Tibial artery (tissue), 4 donors: Measurements from ENCODE around the gene PKN2.

Source experiments
- DNase-seq, 2 donors: peaks; one replicate each; pipeline ENCODE4 v3.0.0-alpha.2; 2019
- H3K27ac ChIP-seq, 2 donors: fragments of 200-600 bp; sonication (generic) in 1 of 2; 1 replicate in 1 of 2; 2 replicates in 1 of 2; pipeline ENCODE4 v1.5.1; 2018 to 2019; ENCODE audit warnings: mild to moderate bottlenecking in 1 of 2
- H3K27me3 ChIP-seq, 2 donors: fragments of 200-600 bp; sonication (generic) in 1 of 2; one replicate each; pipeline versions ENCODE4 v1.5.1 to v1.6.0; 2016 to 2019
- H3K36me3 ChIP-seq, 3 donors: fragments of 200-600 bp; sonication (generic) in 2 of 3; one replicate each; pipeline ENCODE4 v1.5.1; 2016 to 2019; ENCODE audit warnings: mild to moderate bottlenecking in 2 of 3
- H3K4me1 ChIP-seq, 4 donors: fragments of 200-600 bp; sonication (generic) in 2 of 4; 1 replicate in 3 of 4; 2 replicates in 1 of 4; pipeline ENCODE4 v1.5.1; 2016 to 2019
- H3K4me3 ChIP-seq, 2 donors: fragments of 200-600 bp; sonication (generic) in 1 of 2; 1 replicate in 1 of 2; 2 replicates in 1 of 2; pipeline ENCODE4 v1.5.1; 2018 to 2019; ENCODE audit warnings: mild to moderate bottlenecking in 2 of 2
- H3K9me3 ChIP-seq, 3 donors: fragments of 200-600 bp; sonication (generic) in 1 of 3; one replicate each; pipeline ENCODE4 v1.5.1; 2016 to 2019
- intact Hi-C: fragments of 100-400 bp; cut with DNase I; formaldehyde crosslinking; loops from one replicate; pipeline ENCODE4 v1.15.0; 2023; ENCODE audit warnings: low total_unique reads
- TF ChIP-seq, protein P1 (sequence below), 2 experiments: fragments of 200-600 bp in 1 of 2; fragments of 450-650 bp in 1 of 2; IDR thresholded peaks; one replicate each; pipeline ENCODE4 v1.5.1; 2017 to 2019; ENCODE audit warnings: antibody characterized with exemption in 2 of 2, mild to moderate bottlenecking in 1 of 2, moderate library complexity in 1 of 2

PKN2 gene

GRCh38 chr1:88731475-88732269 lies 47.6 kb downstream of the PKN2 start:
- TF ChIP-seq, protein P1, sequence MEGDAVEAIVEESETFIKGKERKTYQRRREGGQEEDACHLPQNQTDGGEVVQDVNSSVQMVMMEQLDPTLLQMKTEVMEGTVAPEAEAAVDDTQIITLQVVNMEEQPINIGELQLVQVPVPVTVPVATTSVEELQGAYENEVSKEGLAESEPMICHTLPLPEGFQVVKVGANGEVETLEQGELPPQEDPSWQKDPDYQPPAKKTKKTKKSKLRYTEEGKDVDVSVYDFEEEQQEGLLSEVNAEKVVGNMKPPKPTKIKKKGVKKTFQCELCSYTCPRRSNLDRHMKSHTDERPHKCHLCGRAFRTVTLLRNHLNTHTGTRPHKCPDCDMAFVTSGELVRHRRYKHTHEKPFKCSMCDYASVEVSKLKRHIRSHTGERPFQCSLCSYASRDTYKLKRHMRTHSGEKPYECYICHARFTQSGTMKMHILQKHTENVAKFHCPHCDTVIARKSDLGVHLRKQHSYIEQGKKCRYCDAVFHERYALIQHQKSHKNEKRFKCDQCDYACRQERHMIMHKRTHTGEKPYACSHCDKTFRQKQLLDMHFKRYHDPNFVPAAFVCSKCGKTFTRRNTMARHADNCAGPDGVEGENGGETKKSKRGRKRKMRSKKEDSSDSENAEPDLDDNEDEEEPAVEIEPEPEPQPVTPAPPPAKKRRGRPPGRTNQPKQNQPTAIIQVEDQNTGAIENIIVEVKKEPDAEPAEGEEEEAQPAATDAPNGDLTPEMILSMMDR (IDR thresholded peaks at IDR 0.05) = no peak
- Histone ChIP-seq H3K36me3 (no peaks in the 10 kb centered on the region), H3K27me3 (no peaks in the 10 kb centered on the region), H3K4me1 (peaks cover 0 to 35% (median 15%) of the 10 kb centered on the region in 4 donors), H3K4me3 (peak overlapping the region in 1 of 2 donors; percentile 1), H3K9me3 (peaks cover 5 to 13% (median 11%) of the 10 kb centered on the region in 3 donors), H3K27ac (peak overlapping the region; percentile 37 to 59)
- no peak for DNase-seq
- intact Hi-C loops = no loop called here

DNA sequence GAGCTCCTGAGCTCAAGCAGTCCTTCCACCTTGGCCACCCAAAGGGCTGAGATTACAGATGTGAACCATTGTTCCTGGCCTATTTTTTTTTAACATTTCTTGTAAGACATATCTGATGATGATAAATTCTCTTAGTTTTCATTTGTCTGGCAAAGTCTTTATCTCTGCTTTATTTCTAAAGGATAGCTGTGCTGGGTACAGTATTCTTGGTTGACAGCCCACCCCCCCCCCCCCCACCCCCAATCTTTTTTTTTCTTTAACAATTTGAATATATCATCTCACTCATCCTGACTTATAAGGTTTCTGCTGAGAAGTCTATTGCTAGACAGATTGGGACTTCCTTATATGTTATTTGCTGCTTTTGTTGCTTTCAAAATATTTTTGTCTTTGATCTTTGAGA lies 51.3 kb downstream of the PKN2 start:
- Histone ChIP-seq H3K4me3 (no peak overlapping the region), H3K36me3 (no peaks in the 10 kb centered on the region), H3K4me1 (peaks cover 0 to 13% (median 10%) of the 10 kb centered on the region in 4 donors), H3K27ac (no peak overlapping the region), H3K27me3 (no peaks in the 10 kb centered on the region), H3K9me3 (peaks cover 5 to 13% (median 11%) of the 10 kb centered on the region in 3 donors)
- TF ChIP-seq, protein P1 (IDR thresholded peaks at IDR 0.05) = no peak
- intact Hi-C loops = no loop called here
- DNase-seq = no peak

DNA sequence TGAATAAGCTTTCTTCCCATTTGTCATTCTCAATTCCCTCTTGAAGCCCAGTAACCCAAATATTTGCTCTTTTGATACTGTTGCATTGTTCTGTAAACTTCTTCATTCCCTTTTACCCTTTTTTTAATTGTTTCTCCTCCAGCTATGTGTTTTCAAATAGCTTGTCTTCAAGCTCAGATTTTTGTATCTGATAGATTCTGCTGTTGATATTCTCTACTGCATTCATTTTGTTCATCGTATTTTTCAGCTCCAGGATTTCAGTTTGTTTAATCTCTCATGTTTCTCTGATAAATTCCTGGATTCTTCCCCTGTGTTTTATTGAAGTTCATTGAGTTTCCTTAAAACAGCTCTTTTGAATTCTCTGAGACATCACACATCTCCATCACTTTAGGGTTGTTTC lies 51.8 kb downstream of the PKN2 start:
- no peak overlapping the region for H3K4me3 ChIP-seq
- no peaks in the 10 kb centered on the region for H3K27me3 ChIP-seq
- H3K36me3 ChIP-seq = no peaks in the 10 kb centered on the region
- no peak for DNase-seq
- H3K9me3 ChIP-seq = peaks cover 5 to 13% (median 11%) of the 10 kb centered on the region in 3 donors
- TF ChIP-seq, protein P1 (IDR thresholded peaks at IDR 0.05) = no peak
- H3K27ac ChIP-seq = no peak overlapping the region
- H3K4me1 ChIP-seq = peaks cover 0 to 8% (median 5%) of the 10 kb centered on the region in 4 donors
- intact Hi-C loops = no loop called here

- H3K27me3 ChIP-seq = no peaks in the 10 kb centered on the region
- H3K4me3 ChIP-seq = no peak overlapping the region
- no peaks in the 10 kb centered on the region for H3K36me3 ChIP-seq
- TF ChIP-seq, protein P1 (IDR thresholded peaks at IDR 0.05) = no peak
- H3K27ac ChIP-seq = no peak overlapping the region
- peaks cover 0 to 2% (median 0%) of the 10 kb centered on the region in 4 donors for H3K4me1 ChIP-seq
- intact Hi-C loops = no loop called here
- DNase-seq = no peak
- peaks cover 5 to 13% (median 11%) of the 10 kb centered on the region in 3 donors for H3K9me3 ChIP-seq
These were observed 52.7 kb downstream of the PKN2 start for GRCh38 chr1:88736633-88737248.

GRCh38 chr1:88737338-88737927 lies 53.4 kb downstream of the PKN2 start:
- H3K4me3 ChIP-seq = no peak overlapping the region
- TF ChIP-seq, protein P1 (IDR thresholded peaks at IDR 0.05) = no peak
- no peak overlapping the region for H3K27ac ChIP-seq
- peaks cover 0 to 3% (median 1%) of the 10 kb centered on the region in 4 donors for H3K4me1 ChIP-seq
- H3K9me3 ChIP-seq = peaks cover 5 to 13% (median 11%) of the 10 kb centered on the region in 3 donors
- H3K27me3 ChIP-seq = no peaks in the 10 kb centered on the region
- intact Hi-C loops = no loop called here
- H3K36me3 ChIP-seq = no peaks in the 10 kb centered on the region
- DNase-seq = no peak
